GM12801 (cell line): ENCODE results near the gene SCN11A.

Experiments
- TF ChIP-seq, protein P1 (sequence below): IDR thresholded peaks from one replicate; pipeline ENCODE4 v1.5.1; 2011; ENCODE audit warnings: control low read depth; ENCODE audit not compliant: insufficient read length; ENCODE audit errors: extremely low read depth

Gene SCN11A

DNA sequence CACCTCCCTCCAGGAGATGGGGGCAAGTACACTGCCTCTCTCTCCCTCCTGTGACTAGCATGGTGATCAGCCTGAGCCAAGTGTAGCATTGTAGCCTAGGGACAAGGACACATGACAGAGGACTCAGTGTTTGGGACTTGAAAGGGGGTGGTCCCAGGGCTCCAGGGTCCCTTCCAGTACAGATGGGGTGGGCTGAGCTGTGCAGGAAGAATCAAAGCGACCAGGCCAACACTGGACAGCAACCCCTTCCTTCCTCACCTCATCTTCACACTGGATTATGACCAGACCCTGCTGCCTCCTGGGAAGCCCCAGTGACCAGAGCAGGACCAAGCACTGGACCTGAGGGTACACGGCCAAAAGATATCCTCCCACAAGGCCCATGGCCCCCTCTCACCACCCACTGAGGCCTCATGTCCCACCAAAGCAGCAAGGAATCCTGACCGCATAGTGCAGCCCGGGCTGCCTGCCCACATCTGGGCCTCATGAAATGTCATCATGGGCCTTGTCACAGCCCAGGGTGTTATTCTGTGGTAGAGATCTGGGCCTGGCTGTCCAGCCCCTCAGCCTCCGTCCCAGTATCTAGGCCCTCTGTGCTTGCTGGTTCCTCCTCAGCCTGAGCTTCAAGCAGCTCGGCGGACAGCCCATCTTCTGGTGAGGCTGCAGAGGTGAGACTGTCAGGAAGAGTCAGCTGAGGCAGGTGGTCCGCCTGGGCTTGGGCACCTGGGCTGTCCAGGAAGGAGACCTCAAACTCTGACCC is 46.1 kb upstream of the SCN11A start:
- TF ChIP-seq, protein P1, sequence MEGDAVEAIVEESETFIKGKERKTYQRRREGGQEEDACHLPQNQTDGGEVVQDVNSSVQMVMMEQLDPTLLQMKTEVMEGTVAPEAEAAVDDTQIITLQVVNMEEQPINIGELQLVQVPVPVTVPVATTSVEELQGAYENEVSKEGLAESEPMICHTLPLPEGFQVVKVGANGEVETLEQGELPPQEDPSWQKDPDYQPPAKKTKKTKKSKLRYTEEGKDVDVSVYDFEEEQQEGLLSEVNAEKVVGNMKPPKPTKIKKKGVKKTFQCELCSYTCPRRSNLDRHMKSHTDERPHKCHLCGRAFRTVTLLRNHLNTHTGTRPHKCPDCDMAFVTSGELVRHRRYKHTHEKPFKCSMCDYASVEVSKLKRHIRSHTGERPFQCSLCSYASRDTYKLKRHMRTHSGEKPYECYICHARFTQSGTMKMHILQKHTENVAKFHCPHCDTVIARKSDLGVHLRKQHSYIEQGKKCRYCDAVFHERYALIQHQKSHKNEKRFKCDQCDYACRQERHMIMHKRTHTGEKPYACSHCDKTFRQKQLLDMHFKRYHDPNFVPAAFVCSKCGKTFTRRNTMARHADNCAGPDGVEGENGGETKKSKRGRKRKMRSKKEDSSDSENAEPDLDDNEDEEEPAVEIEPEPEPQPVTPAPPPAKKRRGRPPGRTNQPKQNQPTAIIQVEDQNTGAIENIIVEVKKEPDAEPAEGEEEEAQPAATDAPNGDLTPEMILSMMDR: no peak

GRCh38 chr3:39096775-39097174 is 45.0 kb upstream of the SCN11A start:
- TF ChIP-seq, protein P1: no peak

DNA sequence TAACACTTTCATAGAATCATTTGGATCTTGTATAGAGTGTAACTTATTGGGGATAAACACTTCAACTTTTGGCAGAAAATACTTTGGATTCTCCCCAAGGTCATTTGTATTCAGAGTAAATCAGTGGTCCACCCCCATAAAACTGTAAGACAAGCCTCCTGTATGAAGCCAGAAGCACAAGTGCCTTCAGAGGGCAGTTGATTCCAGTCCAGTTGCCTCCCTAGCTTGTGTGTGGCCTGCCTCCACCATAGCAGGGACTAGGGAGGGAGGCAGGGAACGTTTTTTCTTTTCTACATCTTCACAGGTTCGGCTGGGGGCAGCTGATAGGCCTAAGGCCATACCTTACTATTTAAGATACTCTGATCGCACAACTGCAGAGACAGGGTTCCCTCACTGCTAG is 44.0 kb upstream of the SCN11A start:
- TF ChIP-seq, protein P1: no peak

DNA sequence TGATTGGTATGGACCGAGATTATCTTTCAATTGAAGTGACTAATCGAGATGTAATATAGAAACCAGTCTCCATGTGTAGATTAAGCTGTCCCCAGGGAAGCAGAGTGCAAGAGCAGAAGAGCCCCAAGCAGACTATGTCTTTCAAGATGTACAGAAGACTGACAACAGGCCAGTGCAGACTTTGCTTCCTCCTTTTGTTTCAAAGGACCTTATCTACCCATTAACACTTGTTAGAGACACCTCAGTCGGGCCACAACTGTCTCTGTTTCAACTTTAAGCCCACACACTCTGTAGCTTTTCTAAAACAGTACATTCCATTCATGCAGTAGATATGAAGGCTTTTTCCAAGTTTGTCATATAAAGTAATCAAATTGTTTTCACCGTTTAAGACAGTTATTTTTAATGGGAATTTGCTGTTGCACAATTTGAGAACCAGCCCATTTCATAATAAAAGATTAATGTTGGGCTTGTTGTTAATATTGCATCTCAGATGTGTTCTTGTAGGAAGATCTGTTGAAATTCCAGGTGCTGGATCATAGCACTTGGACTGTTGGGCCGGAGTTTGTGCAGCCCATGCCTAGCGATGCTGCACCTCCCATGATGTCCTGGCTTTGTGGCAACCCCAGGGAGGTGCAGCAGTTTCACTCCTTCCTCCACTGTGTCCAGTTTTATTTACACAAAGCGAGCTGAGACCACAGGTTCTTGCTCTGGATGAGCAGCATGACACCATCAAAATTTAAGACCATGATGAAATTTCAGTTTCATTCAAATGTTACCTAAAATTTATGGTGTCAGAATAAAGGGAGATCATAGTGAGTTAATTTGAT is 43.3 kb upstream of the SCN11A start:
- TF ChIP-seq, protein P1: no peak

DNA sequence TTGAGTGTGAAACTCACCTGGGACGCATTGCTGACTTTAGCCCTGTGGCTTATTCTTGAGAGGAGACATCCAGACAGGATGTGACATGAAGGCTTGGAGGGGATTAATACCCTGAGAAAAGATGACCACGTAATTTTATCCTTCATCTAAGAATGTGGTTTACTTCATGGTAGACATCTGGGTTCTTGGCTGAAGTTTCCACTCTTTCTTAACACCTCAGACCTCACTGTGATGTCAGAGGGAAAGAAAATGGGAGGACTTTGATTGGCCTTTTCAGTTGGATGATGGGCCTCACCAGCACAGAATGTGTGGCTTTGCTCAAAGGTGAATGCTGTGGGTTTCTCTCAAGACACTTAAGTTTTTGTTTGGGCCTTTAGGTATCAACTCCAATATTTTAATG is 39.2 kb upstream of the SCN11A start:
- TF ChIP-seq, protein P1: no peak

DNA sequence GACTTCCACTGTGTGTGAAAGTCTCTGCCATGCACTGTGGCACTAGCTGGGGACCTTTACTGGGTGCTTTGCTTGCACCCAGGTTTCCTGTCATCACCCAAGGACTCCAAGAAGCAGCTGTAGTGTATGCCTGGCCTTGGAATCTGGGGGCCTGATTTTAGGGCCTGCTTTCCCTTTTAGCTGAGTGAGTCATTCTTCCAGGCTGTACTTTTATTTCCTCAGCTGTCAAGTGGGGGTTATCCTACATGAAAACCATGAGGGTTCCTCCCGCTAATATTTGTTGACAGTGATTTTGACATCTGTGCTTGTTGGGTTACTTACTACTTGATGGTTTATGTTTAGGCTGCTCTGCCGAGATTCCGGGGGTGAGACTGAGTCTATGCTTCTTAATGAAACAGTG is 37.1 kb upstream of the SCN11A start:
- TF ChIP-seq, protein P1: no peak

DNA sequence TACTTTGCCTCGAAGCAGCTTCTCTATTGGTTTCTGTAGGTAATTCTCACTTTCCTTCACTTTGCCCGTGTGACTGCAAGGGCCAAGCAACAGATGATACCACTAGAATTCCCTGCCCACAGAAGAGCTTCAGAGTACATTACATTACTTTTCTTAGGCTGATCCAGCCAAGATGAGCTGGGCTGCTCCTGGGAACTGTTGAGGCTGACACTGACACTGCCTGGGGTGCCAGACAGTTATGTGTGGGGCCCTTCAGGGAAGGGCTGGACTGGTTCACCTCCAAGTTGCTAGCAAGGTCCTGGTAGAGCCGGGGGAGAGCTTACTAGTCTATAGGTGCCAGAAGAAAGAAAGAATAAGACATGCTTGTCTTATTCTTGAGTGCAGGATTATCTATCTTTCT is 36.7 kb upstream of the SCN11A start:
- TF ChIP-seq, protein P1: no peak
